ENCODE data around the gene ARHGEF1.
"Not testable (repeated sequence)": the region's sequence is repeated elsewhere in the genome, so short reads cannot be mapped to it uniquely, and the experiment has no call there.

Gene ARHGEF1

DNA sequence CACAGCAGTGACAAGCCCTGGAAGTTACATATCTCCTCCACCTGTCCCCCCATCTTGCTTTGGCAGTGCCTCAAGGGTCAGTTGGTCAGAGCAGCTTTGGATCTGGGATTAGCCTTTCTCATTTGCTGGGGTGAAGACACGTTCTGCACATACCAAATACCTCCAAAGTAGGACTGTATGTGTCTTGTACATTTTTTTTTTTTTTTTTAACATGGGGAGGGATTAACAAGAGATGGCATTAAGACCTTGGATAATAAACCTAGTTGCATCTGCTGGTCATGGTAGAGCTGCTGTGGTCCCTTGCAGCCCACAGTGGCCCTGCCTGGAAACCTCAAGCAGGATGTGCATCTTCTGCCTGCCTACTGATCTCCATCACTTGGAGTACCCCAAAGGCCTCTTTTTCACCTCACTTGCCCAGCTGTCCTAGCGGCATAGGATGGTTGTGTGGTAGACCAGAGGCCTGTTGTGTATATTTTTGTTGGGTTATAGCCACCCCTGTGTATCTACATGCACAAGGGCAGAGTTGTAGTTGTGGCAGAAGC lies 20.5 kb upstream of the ARHGEF1 start:
- DNase-seq = no peak

DNA sequence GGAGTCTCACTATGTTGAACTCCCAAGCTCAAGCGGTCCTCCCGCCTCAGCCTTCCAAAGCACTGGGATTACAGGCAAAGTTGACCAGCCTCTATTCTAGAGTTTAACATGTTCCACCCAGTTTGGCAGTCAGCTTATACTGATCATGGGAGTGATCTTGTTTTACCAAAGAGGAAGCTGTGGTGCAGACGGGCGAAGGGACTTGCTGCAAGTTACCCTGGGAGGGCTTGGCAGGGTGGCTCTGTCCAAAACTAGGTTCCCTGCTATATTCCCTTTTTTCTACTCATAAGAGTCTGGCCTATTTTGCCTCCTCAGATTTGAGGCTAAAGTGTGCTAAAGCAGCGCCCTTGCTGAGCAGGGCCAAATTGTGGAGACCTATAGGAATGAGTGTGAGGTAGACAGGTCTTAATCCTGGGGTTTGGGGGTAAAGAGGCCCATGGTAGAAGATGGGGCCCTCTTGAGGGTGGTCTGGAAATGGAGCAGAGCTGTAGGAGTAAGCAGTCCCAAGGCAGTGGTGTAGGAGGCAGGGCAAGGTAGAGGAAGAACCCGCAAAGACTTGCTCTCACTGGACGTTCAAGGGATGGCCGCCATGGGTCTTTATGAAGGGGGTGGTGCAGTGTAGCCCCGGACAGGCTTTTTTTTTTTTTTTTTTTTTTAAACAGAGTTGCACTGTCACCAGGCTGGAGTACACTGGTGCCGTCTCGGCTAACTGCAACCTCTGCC lies 19.6 kb upstream of the ARHGEF1 start:
- DNase-seq = no peak

DNA sequence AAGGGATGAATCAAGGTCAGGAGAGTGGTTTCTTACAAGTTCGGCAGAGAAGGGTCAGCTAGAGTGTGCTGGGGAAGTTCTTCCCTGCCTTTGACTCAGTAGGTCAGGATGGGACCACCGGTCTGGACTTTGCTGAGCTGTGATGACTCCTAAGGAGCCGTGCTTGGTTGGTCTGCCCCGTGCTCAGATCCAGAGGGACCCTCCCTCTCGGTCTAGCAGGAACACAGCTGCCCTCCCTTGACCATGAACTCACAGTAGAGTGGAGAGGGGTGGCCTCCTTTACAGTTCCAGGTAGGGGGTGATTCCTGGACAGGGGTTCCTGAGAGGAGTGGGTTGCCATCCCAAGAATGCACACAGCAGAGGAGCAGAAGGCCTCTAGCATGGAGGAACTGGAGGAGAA lies 18.6 kb upstream of the ARHGEF1 start:
- no peak for DNase-seq

DNA sequence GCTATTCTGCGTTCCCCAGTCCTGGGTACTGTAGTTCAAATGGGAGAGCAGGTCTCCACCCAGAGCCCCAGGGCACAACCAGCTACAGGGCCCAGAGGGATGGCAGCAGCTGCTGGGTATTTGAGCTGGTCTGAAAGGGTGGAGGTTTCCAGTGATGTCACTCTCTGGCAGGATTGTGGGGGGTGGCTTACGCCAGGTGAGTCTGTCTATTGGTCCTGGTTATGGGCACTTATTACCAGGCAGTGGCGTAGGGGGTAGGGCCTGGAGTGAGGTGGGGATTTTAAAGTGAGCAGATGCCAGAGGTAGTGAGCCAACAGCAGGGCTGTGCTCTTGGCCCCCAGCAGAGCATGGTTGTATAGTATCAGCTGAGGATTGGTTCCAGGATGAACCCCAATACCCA lies 16.7 kb upstream of the ARHGEF1 start:
- DNase-seq = no peak

DNA sequence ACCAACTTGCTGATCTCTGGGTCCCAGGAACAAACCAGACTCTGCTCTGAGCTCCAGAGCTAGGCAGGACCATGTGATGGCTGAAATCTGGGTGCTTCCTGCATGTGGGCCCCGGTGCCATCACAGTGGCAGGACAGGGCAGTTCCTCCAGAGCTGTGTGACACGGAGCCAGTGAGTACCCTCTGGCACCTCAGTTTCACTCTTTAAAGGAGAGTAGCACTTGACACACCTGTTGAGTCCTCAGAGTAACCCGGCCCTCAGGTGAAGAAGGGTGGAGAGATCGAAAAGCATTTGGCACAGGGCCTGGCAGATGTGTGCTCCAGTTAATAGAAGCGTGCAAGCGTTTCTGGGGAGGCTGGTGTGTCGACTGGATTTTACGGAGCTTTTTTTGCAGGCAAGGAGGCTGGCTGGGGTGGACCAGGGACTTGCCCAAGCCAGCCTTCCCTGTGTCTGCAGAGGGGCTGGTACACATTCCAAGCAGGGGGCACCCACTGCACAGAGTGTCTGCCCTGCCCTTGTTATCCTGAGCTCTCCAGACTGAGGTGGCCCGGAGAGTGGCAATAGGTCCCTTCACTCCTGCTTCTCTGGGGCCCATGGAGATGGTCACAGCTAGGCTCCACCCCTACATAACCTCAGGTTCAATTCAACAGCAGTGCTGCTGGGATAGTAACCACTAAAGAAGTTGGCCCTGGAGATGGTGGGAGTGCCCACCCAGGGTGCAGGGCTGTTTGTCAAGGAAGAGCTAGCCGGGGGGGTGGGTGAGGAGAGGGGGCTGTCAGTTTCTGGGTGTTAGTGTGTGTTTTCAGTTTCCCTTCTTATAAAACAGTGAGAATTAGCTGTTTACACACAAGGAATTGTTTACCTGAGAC lies 14.6 kb upstream of the ARHGEF1 start:
- DNase-seq = no peak

DNA sequence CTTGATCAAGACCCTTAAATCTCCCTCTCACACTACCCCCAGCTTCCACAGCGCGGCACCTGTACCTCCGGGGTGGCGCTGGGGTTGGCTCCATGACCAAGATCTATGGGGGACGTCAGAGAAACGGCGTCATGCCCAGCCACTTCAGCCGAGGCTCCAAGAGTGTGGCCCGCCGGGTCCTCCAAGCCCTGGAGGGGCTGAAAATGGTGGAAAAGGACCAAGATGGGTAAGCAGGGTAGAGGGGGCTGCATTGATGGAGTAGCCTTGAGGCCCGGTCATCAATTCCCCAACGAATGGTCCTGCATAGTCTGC lies 14.0 kb upstream of the ARHGEF1 start:
- no peak for DNase-seq

DNA sequence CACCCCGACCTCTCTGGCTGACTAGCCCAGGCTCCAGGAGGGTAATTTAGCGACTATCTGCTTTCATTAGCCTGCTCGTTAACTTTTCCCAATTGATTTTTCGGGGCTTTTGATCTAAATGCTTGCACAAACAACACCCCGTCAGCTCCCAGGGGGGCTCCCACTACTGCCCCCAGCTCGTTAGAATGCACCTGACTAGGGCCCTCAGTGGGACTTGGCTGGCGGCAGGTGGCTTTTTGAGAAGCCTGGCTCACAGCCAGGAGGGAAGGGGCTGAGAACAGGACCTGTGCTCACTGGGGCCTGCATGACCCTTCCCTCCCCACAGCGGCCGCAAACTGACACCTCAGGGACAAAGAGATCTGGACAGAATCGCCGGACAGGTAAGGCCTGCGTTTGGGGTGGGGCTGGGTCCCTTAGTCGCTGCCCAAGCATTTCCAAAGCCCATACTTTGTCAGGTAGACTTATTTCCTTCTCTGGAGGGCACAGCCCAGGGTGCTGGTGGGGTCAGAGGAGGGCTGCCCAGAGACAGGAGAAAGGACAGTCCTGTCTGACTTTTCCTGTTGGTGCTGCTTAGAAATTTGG lies 13.5 kb upstream of the ARHGEF1 start:
- no peak for DNase-seq

DNA sequence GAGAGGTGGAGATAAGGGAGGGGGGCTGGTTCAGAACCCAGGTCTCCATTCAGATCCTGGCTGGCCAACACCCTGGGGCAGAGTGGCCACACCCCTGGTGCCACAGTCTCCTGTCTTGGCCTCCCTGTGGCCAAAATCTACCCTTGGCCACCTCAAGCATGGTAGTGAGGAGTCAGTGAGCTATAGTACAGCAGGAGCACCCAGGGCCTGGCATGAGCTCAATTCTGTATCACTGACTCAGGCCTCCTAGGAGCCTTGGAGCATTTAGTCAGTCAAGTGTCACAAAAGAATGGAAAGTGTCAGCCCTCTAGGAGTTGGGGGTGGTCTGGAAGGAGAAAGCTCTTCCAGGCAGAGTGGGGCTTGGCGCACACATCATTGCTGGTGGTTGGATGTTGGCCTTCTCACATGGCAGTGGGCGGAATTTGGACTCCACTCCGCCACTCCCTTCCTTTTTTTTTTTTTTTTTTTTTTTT lies 12.5 kb upstream of the ARHGEF1 start:
- no peak for DNase-seq

DNA sequence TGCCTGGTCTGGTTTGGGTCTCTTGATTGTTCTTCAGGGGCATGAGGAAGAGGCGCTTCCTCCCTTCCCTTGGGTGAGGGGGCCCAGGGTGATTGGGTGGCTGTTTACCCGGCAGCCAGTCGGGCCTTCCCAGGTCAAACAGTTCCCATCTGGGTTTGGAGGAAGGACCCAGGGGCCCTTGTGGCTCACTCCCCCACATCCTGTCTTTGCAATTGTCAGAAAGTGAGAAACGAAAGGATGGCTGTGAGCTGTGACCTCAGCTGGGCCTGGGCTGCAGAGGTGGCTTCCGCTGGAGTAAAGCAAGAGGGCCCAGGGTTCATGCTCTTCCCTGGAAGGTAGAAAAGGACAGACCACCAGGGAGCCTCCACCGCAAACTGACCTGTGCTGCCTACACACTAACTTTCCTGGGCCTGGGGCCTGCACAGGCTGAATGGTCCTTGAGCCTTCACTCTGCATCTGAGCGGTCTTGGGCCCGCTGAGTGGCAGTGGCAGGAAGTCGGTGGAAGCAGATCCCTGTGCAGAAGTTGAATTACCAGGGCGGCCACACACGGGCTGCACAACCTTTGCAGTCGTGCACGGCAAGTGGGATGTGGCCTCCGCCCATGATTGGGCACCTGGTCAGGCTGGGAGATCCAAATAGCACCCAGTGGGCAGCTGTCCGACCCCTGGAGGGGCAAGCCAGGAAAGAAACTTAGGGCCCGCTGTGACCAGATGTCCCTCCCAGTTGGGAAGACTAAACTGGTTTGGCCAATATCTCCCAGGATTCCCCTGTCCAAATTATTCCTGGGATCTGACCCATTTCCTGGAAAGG lies 11.2 kb upstream of the ARHGEF1 start:
- no peak for DNase-seq

DNA sequence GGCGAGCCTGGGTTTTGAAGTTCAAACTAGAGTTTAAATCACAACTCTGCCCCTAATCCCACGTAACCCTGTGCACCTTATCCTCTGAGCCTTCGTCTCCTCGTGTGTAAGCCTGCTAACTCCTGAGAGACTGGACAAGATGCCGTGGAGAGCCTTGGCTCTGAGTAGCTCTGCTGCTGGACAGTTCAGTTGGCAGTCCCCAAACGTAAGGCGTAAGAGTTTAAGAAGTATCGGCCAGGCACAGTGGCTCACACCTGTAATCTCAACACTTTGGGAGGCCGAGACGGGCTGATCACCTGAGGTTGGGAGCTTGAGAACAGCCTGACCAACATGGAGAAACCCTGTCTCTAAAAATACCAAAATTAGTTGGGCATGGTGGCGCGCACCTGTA lies 10.6 kb upstream of the ARHGEF1 start:
- DNase-seq = no peak

DNA sequence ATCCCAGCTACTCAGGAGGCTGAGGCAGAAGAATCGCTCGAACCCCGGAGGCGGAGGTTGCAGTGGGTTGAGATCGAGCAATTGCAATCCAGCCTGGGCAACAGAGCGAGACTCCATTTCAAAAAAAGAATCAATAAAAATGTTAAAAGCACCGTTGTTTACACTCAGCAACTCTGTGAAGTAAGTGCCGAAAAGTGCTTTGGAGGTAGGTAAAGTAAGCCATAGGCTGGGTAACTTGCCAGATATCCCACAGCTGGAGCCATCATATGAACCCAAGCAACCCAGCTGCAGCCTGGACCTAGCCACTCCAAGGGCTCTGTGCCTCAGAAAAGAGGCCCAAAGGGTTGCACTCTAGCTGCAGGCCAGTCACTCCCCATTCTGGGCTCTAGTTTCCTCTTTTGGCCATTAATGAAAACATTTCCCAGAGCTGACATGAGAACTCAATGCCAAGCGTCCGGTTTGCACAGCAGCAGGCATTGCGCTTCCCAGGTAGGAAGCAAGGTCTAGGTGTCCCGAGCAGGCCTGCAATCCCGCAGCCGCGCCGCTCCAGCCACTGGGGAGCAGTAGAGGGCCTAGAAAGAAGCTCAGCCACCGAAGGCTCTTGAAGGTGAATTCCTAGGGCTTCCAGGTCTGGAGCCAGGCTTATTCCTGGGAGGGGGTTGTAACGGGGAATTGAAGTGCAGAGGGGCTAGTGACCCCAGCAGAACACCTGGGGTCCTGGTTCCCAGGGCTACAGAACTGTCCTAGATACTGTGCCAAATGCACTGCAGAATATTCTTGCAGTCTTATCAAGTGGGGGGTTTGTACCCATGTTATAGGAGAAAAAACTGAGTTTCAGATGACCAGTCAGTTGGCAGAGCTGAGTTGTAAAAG lies 10.0 kb upstream of the ARHGEF1 start:
- peak; percentile 67 for DNase-seq

DNA sequence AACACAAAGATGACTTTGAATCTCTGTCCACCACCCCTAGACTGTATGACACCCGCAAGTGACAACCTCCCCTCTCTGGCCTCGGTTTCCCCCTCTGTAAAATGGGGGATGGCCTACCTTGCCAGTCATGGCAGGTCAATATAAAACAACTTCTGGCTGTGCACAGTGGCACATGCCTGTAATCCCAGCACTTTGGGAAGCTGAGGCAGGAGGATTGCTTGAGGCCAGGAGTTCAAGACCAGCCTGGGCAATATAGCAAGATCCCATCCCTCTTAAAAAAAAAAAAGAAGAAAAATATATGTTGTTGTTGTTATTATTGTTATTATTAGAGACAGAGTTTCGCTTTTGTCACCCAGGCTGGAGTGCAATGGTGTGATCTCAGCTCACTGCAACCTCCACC lies 7.0 kb upstream of the ARHGEF1 start:
- not testable (repeated sequence) for DNase-seq

DNA sequence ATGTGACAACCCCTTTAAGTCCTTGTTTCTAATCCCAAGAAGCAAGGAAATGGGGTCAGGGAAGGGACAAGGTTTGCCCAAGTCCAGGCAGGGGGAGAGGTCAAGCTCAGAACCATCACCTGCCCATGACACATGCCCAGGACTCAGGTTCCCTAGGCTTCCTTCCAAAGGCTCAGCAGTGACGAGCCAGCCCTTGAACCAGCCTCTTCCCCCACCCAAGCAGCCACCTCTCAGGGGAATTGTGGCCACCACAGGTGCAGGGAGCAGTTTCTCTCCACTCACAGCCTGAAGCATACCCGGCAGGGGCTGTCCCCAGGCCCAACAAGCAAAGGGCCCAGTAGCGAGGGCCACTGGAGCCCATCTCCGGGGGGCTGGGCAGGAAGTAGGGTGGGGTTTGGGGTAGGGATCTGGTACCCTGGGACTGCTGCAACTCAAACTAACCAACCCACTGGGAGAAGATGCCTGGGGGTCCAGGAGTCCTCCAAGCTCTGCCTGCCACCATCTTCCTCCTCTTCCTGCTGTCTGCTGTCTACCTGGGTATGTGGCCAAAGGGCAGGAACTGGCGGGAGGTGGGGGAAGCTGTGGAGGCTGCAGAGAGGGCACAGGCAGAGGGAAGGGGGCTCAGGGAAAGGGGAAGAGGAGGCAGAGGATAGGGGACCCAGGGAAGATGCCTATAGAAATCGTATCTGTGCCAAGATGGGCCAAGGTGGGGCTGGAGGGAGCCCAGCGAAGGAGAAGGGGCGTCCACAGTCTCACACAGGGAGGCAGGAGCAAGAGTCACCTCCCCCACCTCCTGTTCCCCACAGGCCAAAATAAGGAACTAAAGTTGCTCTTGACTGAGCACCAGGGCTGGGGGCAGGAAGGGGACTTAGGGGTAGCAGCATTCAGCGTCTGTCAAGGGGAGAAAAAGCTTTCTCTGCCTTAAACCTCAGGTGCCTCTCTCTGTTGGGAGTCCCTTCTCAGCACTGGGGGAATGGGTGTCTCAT lies 5.8 kb upstream of the ARHGEF1 start, which contains the start of gene CD79A:
CD79A (plus strand) TSS at position 433 of the 986 bp plus-strand sequence; CDS start at position 459, 26 bp downstream.
- DNase-seq = no peak

DNA sequence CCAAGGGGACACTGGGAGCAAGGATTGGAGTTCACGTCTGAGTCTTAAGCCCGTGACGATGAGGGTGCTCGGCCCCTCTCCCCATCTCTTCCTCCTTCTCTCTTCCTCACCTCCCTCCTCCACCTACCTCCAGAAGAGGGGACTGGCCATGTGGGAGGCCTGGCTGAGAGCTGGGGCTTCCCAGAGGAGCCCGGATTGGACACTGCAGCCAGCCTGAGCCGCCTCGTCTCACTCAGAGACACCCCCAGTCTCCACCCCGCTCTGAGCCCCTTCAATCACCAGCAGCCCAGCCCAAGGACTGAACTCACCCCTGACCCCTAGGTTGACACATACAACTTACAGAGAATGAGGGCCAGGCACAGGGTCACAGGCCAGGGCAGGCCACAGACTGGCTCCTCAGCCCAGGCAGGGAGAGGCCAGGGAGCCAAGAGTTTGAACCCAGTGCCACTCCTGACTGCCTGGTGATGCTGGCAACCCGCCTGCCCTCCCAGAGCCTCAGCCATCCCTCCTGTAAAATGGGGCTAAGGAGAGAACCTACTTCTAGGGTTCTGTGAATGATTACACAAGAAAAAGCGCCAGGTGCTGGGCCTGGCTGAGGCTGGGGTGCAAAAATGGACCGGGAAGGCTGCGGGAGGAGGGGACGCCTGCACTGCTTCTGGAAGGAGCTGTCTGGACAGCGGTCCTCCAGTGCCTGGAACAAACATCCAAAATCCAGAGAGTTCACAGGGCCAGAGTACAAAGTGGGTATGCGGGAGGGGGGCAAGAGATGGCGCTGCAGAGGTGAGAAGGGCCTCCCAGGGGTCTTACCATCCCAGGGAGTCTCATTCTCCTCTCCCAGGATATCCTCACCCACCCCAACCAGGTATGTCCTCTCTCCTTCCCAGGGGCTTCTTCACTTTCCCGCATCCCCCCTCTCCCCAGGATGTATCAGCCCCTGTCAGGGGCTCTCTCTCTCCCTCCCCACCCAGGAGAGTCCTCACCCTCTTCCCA lies 4.8 kb upstream of the ARHGEF1 start:
- DNase-seq = no peak

DNA sequence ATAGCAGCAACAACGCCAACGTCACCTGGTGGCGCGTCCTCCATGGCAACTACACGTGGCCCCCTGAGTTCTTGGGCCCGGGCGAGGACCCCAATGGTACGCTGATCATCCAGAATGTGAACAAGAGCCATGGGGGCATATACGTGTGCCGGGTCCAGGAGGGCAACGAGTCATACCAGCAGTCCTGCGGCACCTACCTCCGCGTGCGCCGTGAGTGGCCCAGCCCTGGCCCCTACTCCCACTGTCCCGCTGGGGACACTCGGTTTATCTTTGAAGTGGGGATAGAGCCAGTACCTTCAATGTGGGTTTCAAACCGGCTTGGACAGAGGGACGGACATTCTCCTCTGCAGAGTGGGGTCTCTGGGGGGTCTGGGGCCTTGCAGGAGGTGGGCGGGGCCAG lies 3.9 kb upstream of the ARHGEF1 start:
- no peak for DNase-seq

DNA sequence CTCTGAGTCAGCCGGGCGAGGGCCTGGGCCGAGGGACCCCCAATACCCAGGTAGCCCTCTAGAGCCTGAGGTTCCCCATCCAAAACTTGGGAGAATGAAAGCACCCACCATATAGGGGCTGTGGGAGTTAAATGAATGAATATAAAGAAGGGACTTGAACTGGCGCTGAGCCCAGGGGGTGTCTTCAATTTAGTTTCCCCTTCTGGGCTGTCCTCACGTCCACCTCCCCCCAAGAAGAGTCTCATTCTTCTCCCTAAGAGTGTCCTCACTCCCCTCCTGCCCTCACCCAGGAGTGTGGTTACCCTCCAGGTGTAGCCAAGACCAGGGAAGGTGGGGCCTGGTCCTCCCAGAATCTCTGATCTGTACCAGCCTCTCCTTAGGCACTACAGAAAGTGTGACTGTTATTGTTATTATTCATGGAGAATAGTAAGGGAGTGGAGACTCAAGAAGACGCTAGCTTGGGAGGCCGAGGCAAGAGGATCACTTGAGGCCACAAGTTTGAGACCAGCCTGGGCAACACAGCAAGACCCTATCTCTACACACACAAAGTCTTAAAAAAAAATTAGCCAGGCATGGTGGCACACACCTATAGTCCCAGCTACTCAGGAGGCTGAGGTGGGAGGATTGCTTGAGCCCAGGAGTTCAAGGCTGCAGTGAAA lies 3.2 kb upstream of the ARHGEF1 start:
- no peak for DNase-seq

DNA sequence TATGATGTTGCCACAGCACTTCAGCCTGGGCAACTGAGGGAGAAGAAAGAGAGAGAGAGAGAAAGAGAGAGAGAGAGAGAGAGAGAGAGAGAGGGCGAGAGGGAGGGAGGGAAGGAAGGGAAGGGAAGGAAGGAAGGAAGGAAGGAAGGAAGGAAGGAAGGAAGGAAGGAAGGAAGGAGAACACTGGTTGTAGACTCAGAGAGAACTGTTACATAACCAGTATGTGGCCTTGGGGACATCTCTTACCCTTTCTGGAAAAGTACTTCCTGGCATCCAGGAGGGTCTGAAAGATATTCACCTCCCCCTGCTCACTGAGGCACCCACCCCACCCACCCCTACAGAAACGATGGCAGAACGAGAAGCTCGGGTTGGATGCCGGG lies 2.7 kb upstream of the ARHGEF1 start:
- DNase-seq = no peak

DNA sequence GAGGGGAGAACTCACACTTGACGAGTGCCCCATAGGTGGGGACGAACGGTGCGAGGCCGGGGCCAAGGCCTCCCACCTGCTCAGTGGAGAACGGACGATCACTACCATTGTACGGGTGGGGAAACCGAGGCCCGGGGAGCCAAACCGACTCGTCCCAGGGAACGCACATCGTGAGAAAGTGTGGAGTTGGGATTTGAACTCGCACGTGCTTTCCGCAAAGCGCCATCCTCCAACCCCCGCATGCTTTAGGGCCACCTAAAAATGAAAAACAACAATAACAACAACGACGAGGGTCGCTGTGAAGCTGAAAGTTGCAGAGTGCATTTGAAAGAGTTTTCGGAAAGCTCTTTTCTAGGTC lies 458 bp downstream of the ARHGEF1 start:
- no peak for DNase-seq

Measured in DMS 273 treated with DMSO at 0.1 percent for 48 hours (cell line).